Progenitor cell of endocrine pancreas (in vitro differentiated cells): ENCODE measurements around the gene UBE2A. TPM values are rescaled to one million over a fixed set of nuclear protein-coding genes. Genes with fewer than 3 reads are reported as not detected.

ENCODE experiments used
- DNase-seq: peaks from one replicate; pipeline ENCODE4 v3.0.0; 2021; ENCODE audit warnings: low spot score; ENCODE audit not compliant: unreplicated experiment
- H3K27ac Mint-ChIP-seq: 2 replicates; pipeline ENCODE4 v1.8.0; 2021; ENCODE audit warnings: mild to moderate bottlenecking, moderate library complexity, mixed read lengths
- H3K27me3 Mint-ChIP-seq: 2 replicates; pipeline ENCODE4 v1.8.0; 2021; ENCODE audit warnings: mixed read lengths
- H3K36me3 Mint-ChIP-seq: 2 replicates; pipeline ENCODE4 v1.8.0; 2022; ENCODE audit warnings: mixed read lengths; ENCODE audit not compliant: insufficient read depth
- H3K4me1 Mint-ChIP-seq: 2 replicates; pipeline ENCODE4 v1.8.0; 2021; ENCODE audit warnings: low read depth, mixed read lengths
- H3K4me3 Mint-ChIP-seq: 2 replicates; pipeline ENCODE4 v1.8.0; 2021; ENCODE audit warnings: low read depth, mild to moderate bottlenecking, moderate library complexity, mixed read lengths
- H3K9me3 Mint-ChIP-seq: 2 replicates; pipeline ENCODE4 v1.8.0; 2021; ENCODE audit warnings: low read depth, mixed read lengths
- CTCF ChIP-seq: fragments of 200-600 bp; sonication (generic); IDR thresholded peaks from one replicate; pipeline ENCODE4 v1.5.0; 2021; ENCODE audit warnings: antibody characterized with exemption, mild to moderate bottlenecking; ENCODE audit not compliant: unreplicated experiment
- total RNA-seq: library from RNA; stranded (reverse); gene quantifications from 2 replicates; pipeline ENCODE4 v1.2.1, GENCODE V29; 2021

Gene UBE2A
- total RNA-seq, 1 donor from 2014 or later = 49.4 TPM

- H3K4me1 Mint-ChIP-seq = peaks cover 10% of the 10 kb centered on the region
- no peak for TF ChIP-seq CTCF
- H3K4me3 Mint-ChIP-seq = peak overlapping the region; percentile 90
- no peaks in the 10 kb centered on the region for H3K27me3 Mint-ChIP-seq
- DNase-seq = no peak
- peaks cover 2% of the 10 kb centered on the region for H3K36me3 Mint-ChIP-seq
- peak overlapping the region; percentile 96 for H3K27ac Mint-ChIP-seq
- peaks cover 8% of the 10 kb centered on the region for H3K9me3 Mint-ChIP-seq
Observed at GRCh38 chrX:119573222-119573621, 1.1 kb upstream of the UBE2A start.

DNA sequence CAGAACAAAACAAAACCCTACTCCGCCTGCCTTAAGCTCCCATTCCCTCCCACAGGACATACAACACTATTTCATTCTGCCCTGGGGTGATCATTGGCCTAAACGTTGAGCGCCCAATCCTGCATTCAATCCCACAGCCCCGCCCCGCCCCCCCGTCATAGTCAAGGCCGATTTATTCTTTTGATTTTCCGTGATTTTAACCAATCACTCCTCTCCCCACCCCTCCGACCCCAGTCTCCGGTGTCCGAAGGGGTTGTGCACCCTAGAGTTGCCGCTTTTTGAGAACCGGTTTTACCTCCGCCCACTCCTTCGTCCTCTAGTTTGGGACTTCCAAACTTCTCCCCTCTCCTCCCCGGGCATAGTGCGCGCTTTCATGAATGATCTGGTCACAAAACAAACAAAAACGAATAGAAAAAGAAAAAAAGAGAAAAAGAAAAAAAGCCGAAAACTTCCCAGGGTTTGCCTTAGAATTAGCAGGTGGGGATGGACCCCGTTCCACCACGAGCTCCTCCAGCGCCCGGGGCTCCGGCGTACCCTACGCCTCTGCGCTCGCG is 446 bp upstream of the UBE2A start:
- peaks cover 8% of the 10 kb centered on the region for H3K9me3 Mint-ChIP-seq
- peak overlapping the region; percentile 96 for H3K27ac Mint-ChIP-seq
- peaks cover 2% of the 10 kb centered on the region for H3K36me3 Mint-ChIP-seq
- TF ChIP-seq CTCF = no peak
- peak overlapping the region; percentile 90 for H3K4me3 Mint-ChIP-seq
- H3K4me1 Mint-ChIP-seq = peaks cover 10% of the 10 kb centered on the region
- no peak for DNase-seq
- H3K27me3 Mint-ChIP-seq = no peaks in the 10 kb centered on the region

- TF ChIP-seq CTCF = no peak
- no peak overlapping the region for H3K27ac Mint-ChIP-seq
- H3K27me3 Mint-ChIP-seq = no peaks in the 10 kb centered on the region
- peaks cover 4% of the 10 kb centered on the region for H3K9me3 Mint-ChIP-seq
- no peak for DNase-seq
- peaks cover 2% of the 10 kb centered on the region for H3K4me1 Mint-ChIP-seq
- no peaks in the 10 kb centered on the region for H3K36me3 Mint-ChIP-seq
- no peak overlapping the region for H3K4me3 Mint-ChIP-seq
Observed at GRCh38 chrX:119579414-119579813, 5.1 kb downstream of the UBE2A start.

GRCh38 chrX:119583431-119584059 is 9.2 kb downstream of the UBE2A start:
- no peak for TF ChIP-seq CTCF
- H3K4me3 Mint-ChIP-seq = no peak overlapping the region
- H3K4me1 Mint-ChIP-seq = no peaks in the 10 kb centered on the region
- H3K9me3 Mint-ChIP-seq = peaks cover 4% of the 10 kb centered on the region
- no peaks in the 10 kb centered on the region for H3K27me3 Mint-ChIP-seq
- H3K36me3 Mint-ChIP-seq = no peaks in the 10 kb centered on the region
- DNase-seq = no peak
- H3K27ac Mint-ChIP-seq = no peak overlapping the region

GRCh38 chrX:119589810-119590209 is 15.4 kb downstream of the UBE2A start:
- no peaks in the 10 kb centered on the region for H3K27me3 Mint-ChIP-seq
- TF ChIP-seq CTCF = no peak
- no peaks in the 10 kb centered on the region for H3K4me1 Mint-ChIP-seq
- peaks cover 9% of the 10 kb centered on the region for H3K36me3 Mint-ChIP-seq
- H3K27ac Mint-ChIP-seq = no peak overlapping the region
- no peak overlapping the region for H3K4me3 Mint-ChIP-seq
- DNase-seq = no peak
- no peaks in the 10 kb centered on the region for H3K9me3 Mint-ChIP-seq
